ENCODE data around the gene NHERF1.
A peak's percentile ranks its signal among the peaks of the same experiment; 100 is the strongest.

The NHERF1 gene

DNA sequence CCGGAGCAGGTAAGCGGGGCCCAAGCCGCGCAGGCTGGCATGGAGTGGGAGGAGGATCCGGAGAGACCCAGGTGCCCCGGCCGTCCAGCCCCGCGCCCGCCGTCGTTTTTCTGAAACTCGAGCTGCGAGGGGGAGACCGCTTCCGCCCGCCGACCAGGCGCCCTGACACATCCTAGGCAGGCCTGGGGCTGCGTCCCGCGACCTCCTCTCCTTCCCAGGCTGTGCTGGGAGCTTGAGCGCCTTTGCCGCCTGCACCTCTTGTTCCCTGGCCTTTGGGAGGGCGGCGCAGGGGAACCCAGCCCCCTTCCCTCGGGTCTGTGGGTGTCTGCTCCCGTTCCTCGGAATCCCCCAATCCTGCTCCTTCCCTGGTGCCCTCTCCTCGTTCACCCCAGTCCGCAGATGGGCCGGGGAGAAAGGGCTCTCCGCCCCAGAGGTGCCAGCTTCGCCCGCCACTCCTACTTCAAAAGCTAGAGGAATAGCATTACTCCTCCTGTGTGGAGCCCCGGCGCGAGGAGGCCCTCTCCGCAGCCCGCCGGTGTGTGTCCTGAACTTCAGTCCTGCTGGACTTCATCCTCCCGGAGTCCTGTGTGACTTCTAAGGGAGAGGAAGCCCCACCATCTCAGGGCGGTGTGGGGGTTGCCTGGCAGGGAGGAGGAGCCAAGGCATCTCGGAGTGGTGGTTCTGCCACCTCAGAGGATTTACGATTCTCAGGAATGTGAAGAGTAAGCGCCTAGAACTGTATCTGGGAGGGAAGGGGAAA is 1.0 kb downstream of the NHERF1 start:
- TF ChIP-seq, protein P1, sequence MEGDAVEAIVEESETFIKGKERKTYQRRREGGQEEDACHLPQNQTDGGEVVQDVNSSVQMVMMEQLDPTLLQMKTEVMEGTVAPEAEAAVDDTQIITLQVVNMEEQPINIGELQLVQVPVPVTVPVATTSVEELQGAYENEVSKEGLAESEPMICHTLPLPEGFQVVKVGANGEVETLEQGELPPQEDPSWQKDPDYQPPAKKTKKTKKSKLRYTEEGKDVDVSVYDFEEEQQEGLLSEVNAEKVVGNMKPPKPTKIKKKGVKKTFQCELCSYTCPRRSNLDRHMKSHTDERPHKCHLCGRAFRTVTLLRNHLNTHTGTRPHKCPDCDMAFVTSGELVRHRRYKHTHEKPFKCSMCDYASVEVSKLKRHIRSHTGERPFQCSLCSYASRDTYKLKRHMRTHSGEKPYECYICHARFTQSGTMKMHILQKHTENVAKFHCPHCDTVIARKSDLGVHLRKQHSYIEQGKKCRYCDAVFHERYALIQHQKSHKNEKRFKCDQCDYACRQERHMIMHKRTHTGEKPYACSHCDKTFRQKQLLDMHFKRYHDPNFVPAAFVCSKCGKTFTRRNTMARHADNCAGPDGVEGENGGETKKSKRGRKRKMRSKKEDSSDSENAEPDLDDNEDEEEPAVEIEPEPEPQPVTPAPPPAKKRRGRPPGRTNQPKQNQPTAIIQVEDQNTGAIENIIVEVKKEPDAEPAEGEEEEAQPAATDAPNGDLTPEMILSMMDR (IDR thresholded peaks at IDR 0.05; ENCODE audit: insufficient read depth, low read depth, low read length, missing control alignments): no peak
- peak overlapping the region; percentile 78 for H3K4me3 ChIP-seq (ENCODE audit: low read depth, low read length)
- no peak for DNase-seq (ENCODE audit: low read depth)

DNA sequence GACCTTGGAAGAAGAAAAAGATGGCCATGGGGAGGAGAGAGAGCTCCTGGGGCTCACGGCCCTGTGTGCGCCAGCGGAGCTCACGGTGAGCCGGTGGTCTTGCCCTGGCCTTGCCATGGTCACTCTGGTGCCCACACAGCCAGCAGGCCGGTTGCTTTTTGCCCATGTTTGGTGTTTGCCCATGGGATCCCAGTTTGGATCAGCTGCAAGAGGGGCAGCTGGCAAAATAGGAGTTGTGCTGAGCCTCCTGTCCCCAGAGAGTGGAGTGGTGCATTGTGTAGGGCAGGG is 1.6 kb downstream of the NHERF1 start:
- TF ChIP-seq, protein P1 (IDR thresholded peaks at IDR 0.05; ENCODE audit: insufficient read depth, low read depth, low read length, missing control alignments): no peak
- no peak for DNase-seq (ENCODE audit: low read depth)
- peak overlapping the region; percentile 78 for H3K4me3 ChIP-seq (ENCODE audit: low read depth, low read length)

DNA sequence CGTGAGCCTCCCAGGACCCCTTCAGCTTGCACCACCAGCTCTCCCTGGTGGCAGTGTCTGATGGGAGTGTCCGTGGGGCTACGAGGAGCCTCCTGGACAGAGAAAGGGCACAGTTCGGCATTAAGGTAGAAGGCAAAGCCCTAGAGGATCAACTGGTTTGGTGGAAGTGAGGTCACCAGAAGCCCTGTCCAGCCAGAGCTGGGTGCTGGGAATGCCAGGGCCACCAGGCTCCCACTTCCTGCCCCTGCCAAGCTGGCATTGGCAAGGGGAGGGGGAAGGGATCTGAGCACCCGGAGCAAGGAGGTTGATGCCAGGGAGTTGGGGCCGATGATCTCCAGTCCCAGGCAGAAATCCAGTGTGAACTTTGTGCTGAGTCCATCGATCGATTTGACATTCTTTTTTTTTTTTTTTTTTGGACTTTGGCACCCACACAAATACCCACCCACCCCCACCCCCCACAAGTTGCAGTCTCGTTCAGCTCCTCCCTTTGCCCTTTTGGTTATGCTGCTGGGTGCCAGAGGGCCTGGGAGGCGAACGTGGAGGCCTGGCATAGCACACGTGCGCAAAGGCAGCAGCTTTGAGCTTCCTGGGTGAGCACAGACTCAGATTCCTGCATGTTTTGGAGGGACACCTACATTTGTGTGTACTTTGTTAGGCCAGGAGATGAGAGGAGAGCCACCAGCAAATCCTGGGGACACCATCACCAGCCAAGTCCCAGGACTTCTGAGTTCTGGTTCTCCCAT is 2.1 kb downstream of the NHERF1 start:
- H3K4me3 ChIP-seq (ENCODE audit: low read depth, low read length): peak overlapping the region; percentile 78
- TF ChIP-seq, protein P1 (IDR thresholded peaks at IDR 0.05; ENCODE audit: insufficient read depth, low read depth, low read length, missing control alignments): no peak
- no peak for DNase-seq (ENCODE audit: low read depth)

DNA sequence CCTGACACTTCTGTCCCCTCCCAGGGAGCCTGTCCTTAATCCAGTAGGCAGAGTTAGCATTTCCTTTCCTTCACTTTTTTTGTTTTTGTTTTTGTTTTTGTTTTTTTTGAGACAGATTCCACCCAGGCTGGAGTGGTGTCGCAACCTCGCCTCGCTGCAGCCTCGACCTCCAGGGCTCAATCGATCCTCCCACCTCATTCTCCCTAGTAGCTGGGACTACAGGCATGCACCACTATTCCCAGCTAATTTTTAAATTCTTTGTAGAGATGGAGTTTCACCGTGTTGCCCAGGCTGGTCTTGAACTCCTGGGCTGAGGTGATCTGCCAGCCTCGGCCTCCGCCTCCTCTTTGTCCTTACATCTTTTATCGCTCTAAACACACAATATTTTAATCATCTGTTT is 4.0 kb downstream of the NHERF1 start:
- no peak overlapping the region for H3K4me3 ChIP-seq (ENCODE audit: low read depth, low read length)
- TF ChIP-seq, protein P1 (IDR thresholded peaks at IDR 0.05; ENCODE audit: insufficient read depth, low read depth, low read length, missing control alignments): no peak
- no peak for DNase-seq (ENCODE audit: low read depth)

DNA sequence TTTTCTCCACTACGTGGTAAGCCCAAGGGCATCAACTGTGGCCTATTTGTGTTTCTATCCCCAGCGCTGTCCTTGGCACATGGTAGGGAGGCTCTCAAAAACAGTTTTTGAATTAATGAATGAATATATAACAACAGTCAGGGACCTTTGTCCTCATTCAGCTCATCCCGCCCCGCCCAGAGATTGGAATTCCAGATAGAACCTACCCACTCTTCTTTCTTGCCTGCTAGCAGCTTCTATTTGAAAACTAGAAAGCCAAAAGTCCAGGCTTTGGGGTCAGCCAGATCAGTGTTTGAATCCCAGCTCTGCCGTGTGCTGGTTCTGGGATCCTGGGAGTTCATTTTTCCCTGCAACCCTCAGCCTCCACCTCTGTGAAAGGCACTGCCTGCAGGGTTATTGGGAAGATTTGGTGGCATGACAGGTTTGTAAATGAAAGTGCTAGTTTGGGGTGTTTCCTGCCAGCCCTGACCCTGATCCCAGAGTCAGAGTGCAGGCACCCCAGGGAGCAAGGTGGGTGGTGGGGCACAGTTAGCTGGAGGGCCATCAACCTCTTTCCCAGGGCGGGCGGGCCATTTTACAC is 4.5 kb downstream of the NHERF1 start:
- TF ChIP-seq, protein P1 (IDR thresholded peaks at IDR 0.05; ENCODE audit: insufficient read depth, low read depth, low read length, missing control alignments): no peak
- no peak overlapping the region for H3K4me3 ChIP-seq (ENCODE audit: low read depth, low read length)
- DNase-seq (ENCODE audit: low read depth): no peak

DNA sequence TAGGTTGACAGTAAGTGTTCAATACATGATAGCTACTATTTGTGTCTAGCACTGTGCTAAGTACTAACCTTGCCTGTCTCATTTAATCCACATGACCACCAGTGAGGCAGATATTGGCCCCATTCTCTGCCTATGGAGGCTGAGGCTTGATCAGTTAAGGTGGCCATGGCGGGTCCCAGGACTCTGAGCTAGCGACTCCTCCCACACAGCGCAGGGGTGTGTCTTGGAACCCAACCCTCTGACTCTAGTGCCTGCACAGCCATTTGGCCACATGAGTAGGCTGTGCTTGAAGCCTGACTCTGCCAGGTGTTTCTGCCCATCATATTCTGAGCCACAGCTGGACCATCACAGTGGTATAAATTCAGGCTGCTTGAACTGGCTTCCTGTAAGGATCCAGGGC is 6.4 kb downstream of the NHERF1 start:
- H3K4me3 ChIP-seq (ENCODE audit: low read depth, low read length): no peak overlapping the region
- DNase-seq (ENCODE audit: low read depth): no peak
- TF ChIP-seq, protein P1 (IDR thresholded peaks at IDR 0.05; ENCODE audit: insufficient read depth, low read depth, low read length, missing control alignments): no peak

Data from GM12865 (cell line).